GM20000 (cell line): ENCODE data around the gene ARF3.
A peak's percentile ranks its signal among the peaks of the same experiment; 100 is the strongest.

Experiments used
- DNase-seq: peaks from one replicate; pipeline ENCODE4 v3.0.0; 2012; ENCODE audit warnings: low spot score
- CTCF ChIP-seq: IDR thresholded peaks from 2 replicates; pipeline ENCODE4 v1.5.1; 2012; ENCODE audit warnings: mild to moderate bottlenecking, control low read depth; ENCODE audit errors: extremely low read depth, missing control alignments

Gene ARF3

GRCh38 chr12:48958049-48958388 is 732 bp upstream of the ARF3 start:
- no peak for DNase-seq
- TF ChIP-seq CTCF, result no peak

- DNase-seq, result peak; percentile 68
- TF ChIP-seq CTCF, result no peak
Observed at GRCh38 chr12:48956279-48957140, 777 bp downstream of the ARF3 start.

GRCh38 chr12:48954841-48955501 is 2.3 kb downstream of the ARF3 start:
- no peak for DNase-seq
- no peak for TF ChIP-seq CTCF

- DNase-seq, result no peak
- no peak for TF ChIP-seq CTCF
Observed at GRCh38 chr12:48954061-48954460, 3.2 kb downstream of the ARF3 start.

GRCh38 chr12:48952691-48953090 is 4.6 kb downstream of the ARF3 start:
- no peak for DNase-seq
- TF ChIP-seq CTCF, result no peak

- TF ChIP-seq CTCF, result no peak
- DNase-seq, result no peak
Observed at GRCh38 chr12:48947727-48948126, 9.6 kb downstream of the ARF3 start.

GRCh38 chr12:48946943-48947342 is 10.3 kb downstream of the ARF3 start:
- no peak for TF ChIP-seq CTCF
- no peak for DNase-seq
